Ascending aorta (tissue), 2 donors: ENCODE measurements around the gene GGNBP2. TPM values are rescaled to one million over a fixed set of nuclear protein-coding genes. Genes with fewer than 3 reads are reported as not detected.

Experiments
- DNase-seq, 2 donors: peaks; one replicate each; pipeline ENCODE4 v3.0.0-alpha.2; 2019; ENCODE audit warnings: low spot score in 2 of 2
- H3K27ac ChIP-seq, 2 donors: fragments of 200-600 bp; sonication (generic); one replicate each; pipeline ENCODE4 v1.5.1; 2016 to 2017; ENCODE audit warnings: mild to moderate bottlenecking in 1 of 2
- H3K27me3 ChIP-seq: fragments of 200-600 bp; sonication (generic); one replicate; pipeline ENCODE4 v1.5.1; 2017
- H3K36me3 ChIP-seq, 2 donors: fragments of 200-600 bp; sonication (generic); one replicate each; pipeline ENCODE4 v1.5.1; 2016
- H3K4me1 ChIP-seq, 2 donors: fragments of 200-600 bp; sonication (generic); one replicate each; pipeline ENCODE4 v1.5.1; 2016 to 2017; ENCODE audit warnings: mild to moderate bottlenecking in 1 of 2
- H3K4me3 ChIP-seq, 2 donors: fragments of 200-600 bp; sonication (generic); one replicate each; pipeline ENCODE4 v1.5.1; 2016 to 2017; ENCODE audit warnings: mild to moderate bottlenecking in 1 of 2
- H3K9me3 ChIP-seq, 2 donors: fragments of 200-600 bp; sonication (generic); one replicate each; pipeline ENCODE4 v1.5.1; 2016
- CTCF ChIP-seq, 3 experiments: fragments of 200-600 bp in 2 of 3; fragments of 450-650 bp in 1 of 3; sonication (generic) in 2 of 3; IDR thresholded peaks; one replicate each; pipeline ENCODE4 v1.5.1; 2016 to 2019; ENCODE audit warnings: antibody characterized with exemption in 3 of 3, mild to moderate bottlenecking in 1 of 3, moderate library complexity in 1 of 3
- intact Hi-C: fragments of 100-400 bp; cut with DNase I; formaldehyde crosslinking; loops from one replicate; pipeline ENCODE4 v1.15.1; 2023
- total RNA-seq: library from RNA; depleted of rRNA; stranded (reverse); fragments of >200 nt; gene quantifications from one replicate; pipeline ENCODE4 v1.1.0, GENCODE V29; 2016

The GGNBP2 gene
- total RNA-seq, 1 donor from 2014 or later: 26.5 TPM

- DNase-seq: no peak
- H3K9me3 ChIP-seq: no peaks in the 10 kb centered on the region
- peaks cover 0 to 3% of the 10 kb centered on the region in 2 donors for H3K4me1 ChIP-seq
- H3K27ac ChIP-seq: no peak overlapping the region
- no peaks in the 10 kb centered on the region for H3K27me3 ChIP-seq
- TF ChIP-seq CTCF (IDR thresholded peaks at IDR 0.05): no peak
- H3K36me3 ChIP-seq: no peaks in the 10 kb centered on the region
- no peak overlapping the region for H3K4me3 ChIP-seq
- intact Hi-C loops: no loop called here
These were observed 67.6 kb downstream of the GGNBP2 start for GRCh38 chr17:36612323-36612722.

GRCh38 chr17:36613155-36613554 lies 68.4 kb downstream of the GGNBP2 start:
- H3K4me3 ChIP-seq: no peak overlapping the region
- H3K27ac ChIP-seq: no peak overlapping the region
- H3K4me1 ChIP-seq: peaks cover 0 to 3% of the 10 kb centered on the region in 2 donors
- intact Hi-C loops: no loop called here
- no peak for DNase-seq
- no peaks in the 10 kb centered on the region for H3K27me3 ChIP-seq
- H3K9me3 ChIP-seq: no peaks in the 10 kb centered on the region
- TF ChIP-seq CTCF (IDR thresholded peaks at IDR 0.05): no peak
- H3K36me3 ChIP-seq: no peaks in the 10 kb centered on the region

GRCh38 chr17:36614081-36614480 lies 69.4 kb downstream of the GGNBP2 start:
- Histone ChIP-seq H3K27ac (no peak overlapping the region), H3K9me3 (no peaks in the 10 kb centered on the region), H3K4me3 (no peak overlapping the region), H3K4me1 (peaks cover 0 to 2% of the 10 kb centered on the region in 2 donors), H3K27me3 (no peaks in the 10 kb centered on the region), H3K36me3 (no peaks in the 10 kb centered on the region)
- intact Hi-C loops: no loop called here
- no peak for DNase-seq
- no peak for TF ChIP-seq CTCF (IDR thresholded peaks at IDR 0.05)

GRCh38 chr17:36614933-36615332 lies 70.2 kb downstream of the GGNBP2 start:
- Histone ChIP-seq H3K4me3 (no peak overlapping the region), H3K9me3 (no peaks in the 10 kb centered on the region), H3K27ac (no peak overlapping the region), H3K36me3 (no peaks in the 10 kb centered on the region), H3K27me3 (no peaks in the 10 kb centered on the region), H3K4me1 (no peaks in the 10 kb centered on the region)
- no peak for TF ChIP-seq CTCF (IDR thresholded peaks at IDR 0.05)
- intact Hi-C loops: no loop called here
- DNase-seq: no peak

GRCh38 chr17:36616061-36617029 lies 71.6 kb downstream of the GGNBP2 start:
- no peak for TF ChIP-seq CTCF (IDR thresholded peaks at IDR 0.05)
- no peaks in the 10 kb centered on the region for H3K9me3 ChIP-seq
- DNase-seq: no peak
- H3K27ac ChIP-seq: no peak overlapping the region
- H3K36me3 ChIP-seq: no peaks in the 10 kb centered on the region
- no peak overlapping the region for H3K4me3 ChIP-seq
- H3K27me3 ChIP-seq: no peaks in the 10 kb centered on the region
- intact Hi-C loops: no loop called here
- no peaks in the 10 kb centered on the region for H3K4me1 ChIP-seq
